Measurements from ENCODE around the gene MYO18B.

The MYO18B gene

GRCh38 chr22:25942856-25943411, 200.9 kb downstream of the MYO18B start:
- no peak overlapping the region for H3K4me3 ChIP-seq (replicated peaks; ENCODE audit: low read depth, low read length)
- no peak for TF ChIP-seq CTCF (IDR thresholded peaks at IDR 0.05; ENCODE audit: low read length, missing control alignments)
- no peak for DNase-seq (ENCODE audit: low read depth)

- no peak for DNase-seq (ENCODE audit: low read depth)
- H3K4me3 ChIP-seq (replicated peaks; ENCODE audit: low read depth, low read length): no peak overlapping the region
- no peak for TF ChIP-seq CTCF (IDR thresholded peaks at IDR 0.05; ENCODE audit: low read length, missing control alignments)
Measured at GRCh38 chr22:25950111-25950510, 208.1 kb downstream of the MYO18B start.

- TF ChIP-seq CTCF (IDR thresholded peaks at IDR 0.05; ENCODE audit: low read length, missing control alignments): no peak
- H3K4me3 ChIP-seq (replicated peaks; ENCODE audit: low read depth, low read length): no peak overlapping the region
- no peak for DNase-seq (ENCODE audit: low read depth)
Measured at GRCh38 chr22:25953276-25953675, 211.3 kb downstream of the MYO18B start.

- no peak for TF ChIP-seq CTCF (IDR thresholded peaks at IDR 0.05; ENCODE audit: low read length, missing control alignments)
- H3K4me3 ChIP-seq (replicated peaks; ENCODE audit: low read depth, low read length): no peak overlapping the region
- DNase-seq (ENCODE audit: low read depth): no peak
Measured at GRCh38 chr22:25953919-25954318, 211.9 kb downstream of the MYO18B start.

GRCh38 chr22:25955323-25955722, 213.3 kb downstream of the MYO18B start:
- H3K4me3 ChIP-seq (replicated peaks; ENCODE audit: low read depth, low read length): no peak overlapping the region
- no peak for TF ChIP-seq CTCF (IDR thresholded peaks at IDR 0.05; ENCODE audit: low read length, missing control alignments)
- DNase-seq (ENCODE audit: low read depth): no peak

GRCh38 chr22:25956801-25957200, 214.8 kb downstream of the MYO18B start:
- TF ChIP-seq CTCF (IDR thresholded peaks at IDR 0.05; ENCODE audit: low read length, missing control alignments): no peak
- DNase-seq (ENCODE audit: low read depth): no peak
- H3K4me3 ChIP-seq (replicated peaks; ENCODE audit: low read depth, low read length): no peak overlapping the region

Data from fibroblast of pulmonary artery (primary cell).